ENCODE measurements around the gene PHACTR1. TPM values are rescaled to one million over a fixed set of nuclear protein-coding genes. Genes with fewer than 3 reads are reported as not detected.

Gene PHACTR1
- total and polyA plus RNA-seq, 2 of the 4 experiments (the other 2 are of a cell fraction) = not detected

DNA sequence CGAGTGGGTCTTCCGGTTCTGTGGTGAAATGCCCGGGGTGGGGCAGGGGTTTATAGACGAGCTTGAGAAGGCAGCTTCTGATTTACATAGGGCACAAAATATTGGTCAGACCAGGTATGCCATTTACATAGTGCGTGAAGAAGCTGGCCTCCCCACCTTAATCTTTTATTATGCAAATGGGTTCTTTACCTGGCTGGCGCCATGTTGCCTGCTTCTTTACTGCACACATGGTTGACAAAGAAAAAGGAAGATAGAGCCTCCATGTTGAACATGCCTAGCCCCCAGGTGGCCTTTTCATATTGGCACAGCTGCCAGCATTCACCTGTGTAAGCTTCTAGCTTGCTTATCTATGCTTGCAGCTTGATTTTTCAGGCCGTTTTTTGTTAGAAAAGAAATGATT lies 276.2 kb downstream of the PHACTR1 start:
- ATAC-seq (ENCODE audit: low read depth) = no peak
- no CpG with 5 or more reads among the region's 7 CpGs for WGBS, 2 experiments (ENCODE audit: extremely low coverage in 2 of 2, insufficient read length in 1 of 2)
- Histone ChIP-seq H3K4ac (ENCODE audit: low read depth, low read length) (no peak overlapping the region), H4K20me1 (ENCODE audit: insufficient read depth, low read length) (no peaks in the 10 kb centered on the region), H3K36me3 (ENCODE audit: control insufficient read depth, insufficient read depth, low read length) (no peaks in the 10 kb centered on the region), H3K14ac (replicated peaks; ENCODE audit: low read depth, low read length) (no peak overlapping the region), H3K4me2 (ENCODE audit: low read depth, low read length) (no peak overlapping the region), H2BK20ac (ENCODE audit: low read depth, low read length) (no peak overlapping the region), H3K9ac (ENCODE audit: low read depth, low read length) (no peak overlapping the region), H3K27ac (ENCODE audit: insufficient read depth, low read length) (no peak overlapping the region), H2BK120ac (ENCODE audit: low read depth, low read length) (no peak overlapping the region), H3K56ac (ENCODE audit: extremely low read depth, insufficient read depth, low read length) (no peak overlapping the region), H2BK5ac (ENCODE audit: low read depth, low read length, poor library complexity, severe bottlenecking) (no peak overlapping the region), H4K91ac (ENCODE audit: insufficient read depth, low read depth, low read length) (no peak overlapping the region), H2AFZ (replicated peaks; ENCODE audit: low read length, poor library complexity) (no peak overlapping the region), H2AK9ac (replicated peaks; ENCODE audit: low read depth, low read length, poor library complexity) (no peak overlapping the region), H3K9me1 (ENCODE audit: insufficient read depth, low read length) (no peaks in the 10 kb centered on the region), H3K27me3 (ENCODE audit: control insufficient read depth, insufficient read depth, low read length) (no peaks in the 10 kb centered on the region), H2AK5ac (ENCODE audit: low read depth, low read length) (no peak overlapping the region), H3K18ac (ENCODE audit: low read depth, low read length) (no peak overlapping the region), H2BK15ac (ENCODE audit: low read depth, low read length) (no peak overlapping the region), H3K4me1 (ENCODE audit: control insufficient read depth, insufficient read depth, low read length) (no peaks in the 10 kb centered on the region), H4K8ac (ENCODE audit: low read depth in 2 of 2, low read length in 2 of 2) (no peak overlapping the region), H3K23ac (ENCODE audit: low read depth, low read length) (no peak overlapping the region), H4K5ac (ENCODE audit: low read depth, low read length) (no peak overlapping the region), H3K9me3 (ENCODE audit: control insufficient read depth, insufficient read depth, low read length) (peaks cover 6% of the 10 kb centered on the region), H3K79me1 (ENCODE audit: low read depth in 1 of 2, low read length in 2 of 2) (no peaks in the 10 kb centered on the region), H3K4me3 (ENCODE audit: insufficient read depth, low read depth, low read length) (no peak overlapping the region)
- dilution Hi-C loops (cut with HindIII; ENCODE audit: low sequenced_read_pairs, unreplicated experiment) (no loop called here), intact Hi-C loops (cut with micrococcal nuclease) (no loop called here), in situ Hi-C loops (cut with MboI; ENCODE audit: low sequenced_read_pairs) (no loop called here)
- CTCF ChIA-PET = no interaction called here
- DNase-seq = no peak
- POLR2A ChIA-PET (ENCODE audit: unreplicated experiment) = no interaction called here
- no TSS peak for BruUV-seq (replicated peaks)
- TF ChIP-seq MAFK (IDR thresholded peaks at IDR 0.05; ENCODE audit: low read depth, low read length) (no peak), FOS (IDR thresholded peaks at IDR 0.05; ENCODE audit: low read depth, low read length) (no peak), SMC3 (IDR thresholded peaks at IDR 0.05; ENCODE audit: low read depth, low read length) (no peak), RCOR1 (IDR thresholded peaks at IDR 0.05; ENCODE audit: insufficient replicate concordance, low read length) (no peak), MAZ (IDR thresholded peaks at IDR 0.05; ENCODE audit: borderline replicate concordance, low read depth, low read length) (no peak), MXI1 (IDR thresholded peaks at IDR 0.05; ENCODE audit: borderline replicate concordance, low read depth, low read length) (no peak), CEBPB (IDR thresholded peaks at IDR 0.05; ENCODE audit: low read depth, low read length) (no peak), NFE2L2 (IDR thresholded peaks at IDR 0.05; ENCODE audit: low read depth, low read length) (no peak)
